A549 (cell line): Measurements from ENCODE around the gene CMTM3.

ENCODE experiments used
- BHLHE40 ChIP-seq: IDR thresholded peaks from 2 replicates; pipeline ENCODE4 v1.6.1; 2012; ENCODE audit warnings: low read depth, low read length, inconsistent platforms
- CEBPB ChIP-seq, 2 experiments: fragments of >200 bp in 1 of 2; sonication (Bioruptor Twin) in 1 of 2; formaldehyde crosslinking in 1 of 2; IDR thresholded peaks; 2 replicates each; pipeline ENCODE4 v1.6.1; 2012 to 2016
- CHD2 ChIP-seq: fragments of 150-350 bp; IDR thresholded peaks from 2 replicates; pipeline ENCODE4 v1.6.1; 2014; ENCODE audit warnings: low read length; ENCODE audit not compliant: partially characterized antibody
- EHMT2 ChIP-seq: fragments of 200-600 bp; sonication (generic); IDR thresholded peaks from 2 replicates; pipeline ENCODE4 v1.6.1; 2016; ENCODE audit warnings: antibody characterized with exemption, low read depth, mild to moderate bottlenecking, moderate library complexity
- EP300 ChIP-seq, 2 experiments: fragments of >200 bp; sonication (Bioruptor Twin); formaldehyde crosslinking; IDR thresholded peaks; 2 replicates in 1 of 2; 3 replicates in 1 of 2; pipeline ENCODE4 v1.6.1; 2016 to 2017
- JUNB ChIP-seq: fragments of >200 bp; sonication (Bioruptor Twin); formaldehyde crosslinking; IDR thresholded peaks from 2 replicates; pipeline ENCODE4 v1.6.1; 2016
- KDM1A ChIP-seq: fragments of 200-600 bp; sonication (generic); IDR thresholded peaks from 2 replicates; pipeline ENCODE4 v1.6.1; 2016; ENCODE audit warnings: low read depth, mild to moderate bottlenecking
- POLR2A ChIP-seq: IDR thresholded peaks from 2 replicates; pipeline ENCODE4 v1.6.1; 2012; ENCODE audit warnings: mild to moderate bottlenecking, low read length
- RCOR1 ChIP-seq: fragments of 150-350 bp; IDR thresholded peaks from 2 replicates; pipeline ENCODE4 v1.6.1; 2014; ENCODE audit warnings: antibody characterized with exemption, low read length, low read depth
- TP53 ChIP-seq: fragments of 250-450 bp; sonication (Bioruptor Pico); IDR thresholded peaks from 2 replicates; pipeline ENCODE4 v1.5.0; 2021; ENCODE audit warnings: mild to moderate bottlenecking, moderate library complexity
- TF ChIP-seq, protein P1 (sequence below): fragments of >200 bp; sonication (Bioruptor Twin); formaldehyde crosslinking; IDR thresholded peaks from 3 replicates; pipeline ENCODE4 v1.5.1; 2016
- TF ChIP-seq, protein P2 (sequence below): fragments of 450-650 bp; IDR thresholded peaks from 2 replicates; pipeline ENCODE4 v1.6.1; 2014; ENCODE audit warnings: antibody characterized with exemption

DNA sequence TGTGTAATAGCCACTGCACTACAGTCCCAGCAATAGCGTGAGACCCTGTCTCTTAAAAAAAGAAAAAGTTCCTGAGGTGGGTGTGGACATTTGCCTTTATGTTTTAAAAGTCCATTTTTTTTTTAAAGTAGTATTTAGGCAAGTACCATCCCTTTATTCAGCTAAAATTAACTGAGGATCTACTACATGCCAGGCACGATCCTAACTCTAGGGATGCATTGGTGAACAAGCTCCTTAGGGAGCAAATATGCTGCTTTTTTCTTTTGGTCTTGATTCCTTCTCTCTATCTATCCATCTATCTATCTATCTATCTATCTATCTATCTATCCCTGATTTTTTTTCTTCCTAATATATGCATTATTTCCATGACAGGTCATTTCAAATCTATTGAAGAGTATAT is 44.7 kb downstream of the CMTM3 start:
- TF ChIP-seq, protein P1, sequence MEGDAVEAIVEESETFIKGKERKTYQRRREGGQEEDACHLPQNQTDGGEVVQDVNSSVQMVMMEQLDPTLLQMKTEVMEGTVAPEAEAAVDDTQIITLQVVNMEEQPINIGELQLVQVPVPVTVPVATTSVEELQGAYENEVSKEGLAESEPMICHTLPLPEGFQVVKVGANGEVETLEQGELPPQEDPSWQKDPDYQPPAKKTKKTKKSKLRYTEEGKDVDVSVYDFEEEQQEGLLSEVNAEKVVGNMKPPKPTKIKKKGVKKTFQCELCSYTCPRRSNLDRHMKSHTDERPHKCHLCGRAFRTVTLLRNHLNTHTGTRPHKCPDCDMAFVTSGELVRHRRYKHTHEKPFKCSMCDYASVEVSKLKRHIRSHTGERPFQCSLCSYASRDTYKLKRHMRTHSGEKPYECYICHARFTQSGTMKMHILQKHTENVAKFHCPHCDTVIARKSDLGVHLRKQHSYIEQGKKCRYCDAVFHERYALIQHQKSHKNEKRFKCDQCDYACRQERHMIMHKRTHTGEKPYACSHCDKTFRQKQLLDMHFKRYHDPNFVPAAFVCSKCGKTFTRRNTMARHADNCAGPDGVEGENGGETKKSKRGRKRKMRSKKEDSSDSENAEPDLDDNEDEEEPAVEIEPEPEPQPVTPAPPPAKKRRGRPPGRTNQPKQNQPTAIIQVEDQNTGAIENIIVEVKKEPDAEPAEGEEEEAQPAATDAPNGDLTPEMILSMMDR, result no peak
- TF ChIP-seq TP53 (CRISPR knock-in tag), result no peak
- TF ChIP-seq RCOR1, result no peak
- TF ChIP-seq KDM1A, result no peak
- TF ChIP-seq POLR2A, result no peak
- TF ChIP-seq, protein P2, sequence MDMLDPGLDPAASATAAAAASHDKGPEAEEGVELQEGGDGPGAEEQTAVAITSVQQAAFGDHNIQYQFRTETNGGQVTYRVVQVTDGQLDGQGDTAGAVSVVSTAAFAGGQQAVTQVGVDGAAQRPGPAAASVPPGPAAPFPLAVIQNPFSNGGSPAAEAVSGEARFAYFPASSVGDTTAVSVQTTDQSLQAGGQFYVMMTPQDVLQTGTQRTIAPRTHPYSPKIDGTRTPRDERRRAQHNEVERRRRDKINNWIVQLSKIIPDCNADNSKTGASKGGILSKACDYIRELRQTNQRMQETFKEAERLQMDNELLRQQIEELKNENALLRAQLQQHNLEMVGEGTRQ, result no peak
- no peak for TF ChIP-seq CHD2
- TF ChIP-seq CEBPB (IDR thresholded peaks at IDR 0.05), result no peak
- no peak for TF ChIP-seq EP300 (IDR thresholded peaks at IDR 0.05)
- no peak for TF ChIP-seq BHLHE40
- TF ChIP-seq EHMT2, result no peak
- no peak for TF ChIP-seq JUNB
